ENCODE measurements around the gene DYTN.

DYTN gene

GRCh38 chr2:206670531-206671319 is 47.5 kb downstream of the DYTN start:
- Histone ChIP-seq H3K18ac (ENCODE audit: low read length) (no peak overlapping the region), H3K9me3 (replicated peaks in 1 of 2; ENCODE audit: control insufficient read depth in 2 of 2, insufficient read depth in 1 of 2, low read depth in 1 of 2, low read length in 2 of 2) (no peaks in the 10 kb centered on the region), H4K91ac (ENCODE audit: low read depth, low read length, poor library complexity) (no peak overlapping the region), H2BK12ac (ENCODE audit: low read length) (no peak overlapping the region), H3K27me3 (ENCODE audit: control insufficient read depth in 3 of 3, insufficient read depth in 3 of 3, low read depth in 1 of 3, low read length in 3 of 3) (peaks cover 0 to 23% (median 0%) of the 10 kb centered on the region in 3 experiments), H3K4me1 (ENCODE audit: control insufficient read depth in 2 of 2, insufficient read depth in 1 of 2, low read depth in 1 of 2, low read length in 2 of 2) (peaks cover 0 to 5% of the 10 kb centered on the region in 2 donors), H3K4me3 (ENCODE audit: low read length in 2 of 2) (no peak overlapping the region), H3K9ac (ENCODE audit: low read depth, low read length, poor library complexity) (no peak overlapping the region), H3K79me1 (ENCODE audit: low read depth, low read length) (no peaks in the 10 kb centered on the region), H2AK5ac (ENCODE audit: low read depth, low read length) (no peak overlapping the region), H3K36me3 (replicated peaks in 1 of 2; ENCODE audit: control insufficient read depth in 2 of 2, insufficient read depth in 2 of 2, low read length in 2 of 2) (no peaks in the 10 kb centered on the region), H2AFZ (ENCODE audit: low read length) (no peak overlapping the region), H3K27ac (replicated peaks; ENCODE audit: low read length) (no peak overlapping the region), H3K4ac (ENCODE audit: low read length) (no peak overlapping the region), H2BK15ac (ENCODE audit: low read length) (no peak overlapping the region), H3K4me2 (ENCODE audit: insufficient read depth, low read length, poor library complexity, severe bottlenecking) (no peak overlapping the region), H4K8ac (ENCODE audit: low read depth, low read length) (no peak overlapping the region), H2BK120ac (ENCODE audit: low read depth, low read length) (no peak overlapping the region), H3K23ac (ENCODE audit: low read depth, low read length, poor library complexity) (no peak overlapping the region), H2BK5ac (ENCODE audit: low read length) (no peak overlapping the region), H3K14ac (ENCODE audit: low read length) (no peak overlapping the region)
- WGBS, 2 donors (ENCODE audit: extremely low coverage in 2 of 2, insufficient read length in 2 of 2, insufficient replicate concordance in 1 of 2) = no CpG with 5 or more reads among the region's 7 CpGs
- DNase-seq (ENCODE audit: low spot score) = no peak

GRCh38 chr2:206665251-206665650 is 52.9 kb downstream of the DYTN start:
- Histone ChIP-seq H3K9ac (ENCODE audit: low read depth, low read length, poor library complexity) (no peak overlapping the region), H2AK5ac (ENCODE audit: low read depth, low read length) (no peak overlapping the region), H3K27ac (replicated peaks; ENCODE audit: low read length) (no peak overlapping the region), H3K14ac (ENCODE audit: low read length) (no peak overlapping the region), H4K91ac (ENCODE audit: low read depth, low read length, poor library complexity) (no peak overlapping the region), H2BK5ac (ENCODE audit: low read length) (no peak overlapping the region), H2BK15ac (ENCODE audit: low read length) (no peak overlapping the region), H3K23ac (ENCODE audit: low read depth, low read length, poor library complexity) (no peak overlapping the region), H3K18ac (ENCODE audit: low read length) (no peak overlapping the region), H2AFZ (ENCODE audit: low read length) (no peak overlapping the region), H3K4me1 (ENCODE audit: control insufficient read depth in 2 of 2, insufficient read depth in 1 of 2, low read depth in 1 of 2, low read length in 2 of 2) (peaks cover 0 to 5% of the 10 kb centered on the region in 2 donors), H2BK12ac (ENCODE audit: low read length) (no peak overlapping the region), H3K4ac (ENCODE audit: low read length) (no peak overlapping the region), H3K36me3 (replicated peaks in 1 of 2; ENCODE audit: control insufficient read depth in 2 of 2, insufficient read depth in 2 of 2, low read length in 2 of 2) (no peaks in the 10 kb centered on the region), H3K4me3 (ENCODE audit: low read length in 2 of 2) (no peak overlapping the region), H3K4me2 (ENCODE audit: insufficient read depth, low read length, poor library complexity, severe bottlenecking) (no peak overlapping the region), H4K8ac (ENCODE audit: low read depth, low read length) (no peak overlapping the region), H2BK120ac (ENCODE audit: low read depth, low read length) (no peak overlapping the region), H3K27me3 (ENCODE audit: control insufficient read depth in 3 of 3, insufficient read depth in 3 of 3, low read depth in 1 of 3, low read length in 3 of 3) (peaks cover 0 to 48% (median 0%) of the 10 kb centered on the region in 3 experiments), H3K79me1 (ENCODE audit: low read depth, low read length) (no peaks in the 10 kb centered on the region), H3K9me3 (replicated peaks in 1 of 2; ENCODE audit: control insufficient read depth in 2 of 2, insufficient read depth in 1 of 2, low read depth in 1 of 2, low read length in 2 of 2) (no peaks in the 10 kb centered on the region)
- no peak for DNase-seq (ENCODE audit: low spot score)
- WGBS, 2 donors (ENCODE audit: extremely low coverage in 2 of 2, insufficient read length in 2 of 2, insufficient replicate concordance in 1 of 2) = no CpG with 5 or more reads among the region's 3 CpGs

GRCh38 chr2:206657087-206657486 is 61.1 kb downstream of the DYTN start:
- Histone ChIP-seq H4K91ac (ENCODE audit: low read depth, low read length, poor library complexity) (no peak overlapping the region), H3K27ac (replicated peaks; ENCODE audit: low read length) (no peak overlapping the region), H3K18ac (ENCODE audit: low read length) (no peak overlapping the region), H3K79me1 (ENCODE audit: low read depth, low read length) (no peaks in the 10 kb centered on the region), H3K4me1 (ENCODE audit: control insufficient read depth in 2 of 2, insufficient read depth in 1 of 2, low read depth in 1 of 2, low read length in 2 of 2) (no peaks in the 10 kb centered on the region), H3K36me3 (replicated peaks in 1 of 2; ENCODE audit: control insufficient read depth in 2 of 2, insufficient read depth in 2 of 2, low read length in 2 of 2) (no peaks in the 10 kb centered on the region), H3K4me2 (ENCODE audit: insufficient read depth, low read length, poor library complexity, severe bottlenecking) (no peak overlapping the region), H3K9me3 (replicated peaks in 1 of 2; ENCODE audit: control insufficient read depth in 2 of 2, insufficient read depth in 1 of 2, low read depth in 1 of 2, low read length in 2 of 2) (no peaks in the 10 kb centered on the region), H3K4ac (ENCODE audit: low read length) (no peak overlapping the region), H3K27me3 (ENCODE audit: control insufficient read depth in 3 of 3, insufficient read depth in 3 of 3, low read depth in 1 of 3, low read length in 3 of 3) (peaks cover 0 to 7% (median 0%) of the 10 kb centered on the region in 3 experiments), H2BK120ac (ENCODE audit: low read depth, low read length) (no peak overlapping the region), H3K23ac (ENCODE audit: low read depth, low read length, poor library complexity) (no peak overlapping the region), H2BK12ac (ENCODE audit: low read length) (no peak overlapping the region), H2BK15ac (ENCODE audit: low read length) (no peak overlapping the region), H3K9ac (ENCODE audit: low read depth, low read length, poor library complexity) (no peak overlapping the region), H2AK5ac (ENCODE audit: low read depth, low read length) (no peak overlapping the region), H3K14ac (ENCODE audit: low read length) (no peak overlapping the region), H4K8ac (ENCODE audit: low read depth, low read length) (no peak overlapping the region), H2BK5ac (ENCODE audit: low read length) (no peak overlapping the region), H2AFZ (ENCODE audit: low read length) (no peak overlapping the region), H3K4me3 (ENCODE audit: low read length in 2 of 2) (no peak overlapping the region)
- no CpG with 5 or more reads among the region's 1 CpG for WGBS, 2 donors (ENCODE audit: extremely low coverage in 2 of 2, insufficient read length in 2 of 2, insufficient replicate concordance in 1 of 2)
- DNase-seq (ENCODE audit: low spot score) = no peak

GRCh38 chr2:206647985-206648384 is 70.2 kb downstream of the DYTN start:
- H3K23ac ChIP-seq (ENCODE audit: low read depth, low read length, poor library complexity) = no peak overlapping the region
- H3K14ac ChIP-seq (ENCODE audit: low read length) = no peak overlapping the region
- H3K4me3 ChIP-seq (ENCODE audit: low read length in 2 of 2) = no peak overlapping the region
- H2AK5ac ChIP-seq (ENCODE audit: low read depth, low read length) = no peak overlapping the region
- no peak overlapping the region for H3K27ac ChIP-seq (replicated peaks; ENCODE audit: low read length)
- no peaks in the 10 kb centered on the region for H3K4me1 ChIP-seq (ENCODE audit: control insufficient read depth in 2 of 2, insufficient read depth in 1 of 2, low read depth in 1 of 2, low read length in 2 of 2)
- H3K9ac ChIP-seq (ENCODE audit: low read depth, low read length, poor library complexity) = no peak overlapping the region
- H2BK12ac ChIP-seq (ENCODE audit: low read length) = no peak overlapping the region
- no peak overlapping the region for H2BK5ac ChIP-seq (ENCODE audit: low read length)
- H3K4ac ChIP-seq (ENCODE audit: low read length) = no peak overlapping the region
- H3K9me3 ChIP-seq (replicated peaks in 1 of 2; ENCODE audit: control insufficient read depth in 2 of 2, insufficient read depth in 1 of 2, low read depth in 1 of 2, low read length in 2 of 2) = no peaks in the 10 kb centered on the region
- no CpG with 5 or more reads among the region's 1 CpG for WGBS, 2 donors (ENCODE audit: extremely low coverage in 2 of 2, insufficient read length in 2 of 2, insufficient replicate concordance in 1 of 2)
- peaks cover 0 to 13% (median 7%) of the 10 kb centered on the region in 3 experiments for H3K27me3 ChIP-seq (ENCODE audit: control insufficient read depth in 3 of 3, insufficient read depth in 3 of 3, low read depth in 1 of 3, low read length in 3 of 3)
- H3K36me3 ChIP-seq (replicated peaks in 1 of 2; ENCODE audit: control insufficient read depth in 2 of 2, insufficient read depth in 2 of 2, low read length in 2 of 2) = no peaks in the 10 kb centered on the region
- H3K4me2 ChIP-seq (ENCODE audit: insufficient read depth, low read length, poor library complexity, severe bottlenecking) = no peak overlapping the region
- H2AFZ ChIP-seq (ENCODE audit: low read length) = no peak overlapping the region
- H3K18ac ChIP-seq (ENCODE audit: low read length) = no peak overlapping the region
- no peak for DNase-seq (ENCODE audit: low spot score)
- no peak overlapping the region for H4K91ac ChIP-seq (ENCODE audit: low read depth, low read length, poor library complexity)
- no peaks in the 10 kb centered on the region for H3K79me1 ChIP-seq (ENCODE audit: low read depth, low read length)
- H2BK120ac ChIP-seq (ENCODE audit: low read depth, low read length) = no peak overlapping the region
- no peak overlapping the region for H2BK15ac ChIP-seq (ENCODE audit: low read length)
- H4K8ac ChIP-seq (ENCODE audit: low read depth, low read length) = no peak overlapping the region

Measured in neuronal stem cell (in vitro differentiated cells).